Cardiac muscle cell (in vitro differentiated cells and primary cell): Measurements from ENCODE around the gene DDX6. TPM values are rescaled to one million over a fixed set of nuclear protein-coding genes. Genes with fewer than 3 reads are reported as not detected.
A peak's percentile ranks its signal among the peaks of the same experiment; 100 is the strongest.
"Not testable (repeated sequence)": the region's sequence is repeated elsewhere in the genome, so short reads cannot be mapped to it uniquely, and the experiment has no call there.

Experiments used
- DNase-seq, 2 donors: peaks; one replicate each; pipeline versions ENCODE4 v3.0.0 to v3.0.0-alpha.2; 2010 to 2017; ENCODE audit warnings: low read depth in 1 of 2, low spot score in 1 of 2
- H3K27ac ChIP-seq: fragments of 200-600 bp; sonication (generic); 2 replicates; pipeline ENCODE4 v1.5.1; 2016
- H3K27me3 ChIP-seq: fragments of 200-600 bp; sonication (generic); 2 replicates; pipeline ENCODE4 v1.6.0; 2016; ENCODE audit warnings: control low read depth
- H3K36me3 ChIP-seq: fragments of 200-600 bp; sonication (generic); 2 replicates; pipeline ENCODE4 v1.5.1; 2016; ENCODE audit warnings: control low read depth
- H3K4me1 ChIP-seq: fragments of 200-600 bp; sonication (generic); 2 replicates; pipeline ENCODE4 v1.8.1; 2017; ENCODE audit warnings: low read depth, mild to moderate bottlenecking, mixed run types
- H3K4me3 ChIP-seq: fragments of 200-600 bp; sonication (generic); 2 replicates; pipeline ENCODE4 v1.5.1; 2016; ENCODE audit warnings: mild to moderate bottlenecking
- H3K9me3 ChIP-seq: fragments of 200-600 bp; sonication (generic); 2 replicates; pipeline ENCODE4 v1.5.1; 2017; ENCODE audit warnings: low read depth, mild to moderate bottlenecking, control low read depth
- CTCF ChIP-seq: IDR thresholded peaks from 2 replicates; pipeline ENCODE4 v1.5.1; 2012; ENCODE audit warnings: low read depth, mild to moderate bottlenecking, low read length
- polyA plus RNA-seq: library from polyadenylated mRNA; unstranded; fragments of >200 nt; fragmentation: Nextera tagmentation; extraction: Ambion mirVana; gene quantifications from 2 replicates; pipeline ENCODE4 v1.2.1, GENCODE V29; 2016
- total RNA-seq: library from RNA; depleted of rRNA; stranded (reverse); fragments of >200 nt; gene quantifications from 2 replicates; pipeline ENCODE4 v1.2.3, GENCODE V29; 2016

DDX6 gene
- total and polyA plus RNA-seq, 2 experiments from 2014 or later: 27.4 to 113 TPM

DNA sequence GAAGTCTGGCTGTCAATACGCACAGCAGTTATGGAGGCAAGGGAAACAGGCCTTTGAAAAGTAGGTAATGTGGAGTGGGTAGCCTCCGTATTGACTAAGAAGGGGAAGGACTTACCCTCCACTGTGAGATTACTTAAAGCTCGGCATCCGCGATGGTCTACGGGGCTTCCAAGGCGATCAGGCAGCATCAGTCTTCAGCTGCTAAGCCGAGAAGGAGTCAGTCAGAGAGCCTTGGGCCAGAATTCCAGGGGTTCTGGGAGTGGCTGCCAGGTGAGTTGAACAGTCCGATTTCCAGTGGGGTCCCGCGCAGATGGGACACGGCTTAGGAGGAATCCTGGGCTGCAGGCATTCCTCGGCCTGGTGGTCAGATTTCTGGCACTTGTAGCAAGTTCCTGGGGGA lies 70.9 kb downstream of the DDX6 start:
- H3K36me3 ChIP-seq, H3K4me1 ChIP-seq, H3K27ac ChIP-seq, DNase-seq, H3K27me3 ChIP-seq, H3K4me3 ChIP-seq, H3K9me3 ChIP-seq: not testable (repeated sequence)

GRCh38 chr11:118718562-118718961 lies 72.4 kb downstream of the DDX6 start:
- not testable (repeated sequence) for H3K27me3 ChIP-seq, H3K9me3 ChIP-seq, H3K27ac ChIP-seq, H3K36me3 ChIP-seq, H3K4me3 ChIP-seq, H3K4me1 ChIP-seq, DNase-seq

DNA sequence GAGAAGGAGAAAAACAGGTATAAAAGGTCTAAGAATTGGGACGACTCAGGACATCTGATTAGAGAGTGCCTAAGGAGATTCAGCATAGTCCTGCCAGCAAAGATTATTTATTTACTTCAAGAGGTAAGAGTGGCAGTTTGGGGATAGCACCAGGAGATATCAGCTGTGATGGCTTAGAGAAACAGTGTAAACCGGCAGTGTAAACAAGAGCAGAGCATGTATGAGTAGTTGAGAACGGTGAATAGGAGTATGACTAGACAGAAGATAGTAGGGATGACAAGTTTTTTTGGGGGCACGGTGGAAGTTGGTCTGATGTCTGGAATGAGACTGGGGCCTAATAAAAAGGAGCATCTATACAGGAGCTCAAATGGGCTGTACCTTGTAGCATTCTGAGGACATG lies 73.2 kb downstream of the DDX6 start:
- not testable (repeated sequence) for DNase-seq, H3K4me1 ChIP-seq, H3K36me3 ChIP-seq, H3K27ac ChIP-seq, H3K27me3 ChIP-seq, H3K4me3 ChIP-seq, H3K9me3 ChIP-seq

DNA sequence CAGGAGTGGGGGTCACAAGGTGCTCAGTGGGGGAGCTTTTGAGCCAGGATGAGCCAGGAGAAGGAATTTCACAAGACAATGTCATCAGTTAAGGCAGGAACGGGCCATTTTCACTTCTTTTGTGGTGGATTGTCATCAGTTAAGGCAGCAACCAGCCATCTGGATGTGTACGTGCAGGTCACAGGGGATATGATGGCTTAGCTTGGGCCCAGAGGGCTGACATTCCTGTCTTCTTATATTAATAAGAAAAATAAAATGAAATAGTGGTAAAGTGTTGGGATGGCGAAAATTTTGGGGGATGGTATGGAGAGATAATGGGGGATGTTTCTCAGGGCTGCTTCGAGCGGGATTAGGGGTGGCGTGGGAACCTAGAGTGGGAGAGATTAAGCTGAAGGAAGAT lies 73.7 kb downstream of the DDX6 start:
- not testable (repeated sequence) for H3K27me3 ChIP-seq, H3K36me3 ChIP-seq, H3K9me3 ChIP-seq, H3K4me1 ChIP-seq, DNase-seq, H3K4me3 ChIP-seq, H3K27ac ChIP-seq

GRCh38 chr11:118715837-118716260 lies 75.1 kb downstream of the DDX6 start:
- no peak overlapping the region for H3K4me3 ChIP-seq
- peak in 1 of 2 donors; percentile 30 for DNase-seq
- peaks cover 10% of the 10 kb centered on the region for H3K4me1 ChIP-seq
- H3K27ac ChIP-seq: peak overlapping the region; percentile 40
- H3K27me3 ChIP-seq: no peaks in the 10 kb centered on the region
- H3K36me3 ChIP-seq: no peaks in the 10 kb centered on the region
- no peak for TF ChIP-seq CTCF
- no peaks in the 10 kb centered on the region for H3K9me3 ChIP-seq

DNA sequence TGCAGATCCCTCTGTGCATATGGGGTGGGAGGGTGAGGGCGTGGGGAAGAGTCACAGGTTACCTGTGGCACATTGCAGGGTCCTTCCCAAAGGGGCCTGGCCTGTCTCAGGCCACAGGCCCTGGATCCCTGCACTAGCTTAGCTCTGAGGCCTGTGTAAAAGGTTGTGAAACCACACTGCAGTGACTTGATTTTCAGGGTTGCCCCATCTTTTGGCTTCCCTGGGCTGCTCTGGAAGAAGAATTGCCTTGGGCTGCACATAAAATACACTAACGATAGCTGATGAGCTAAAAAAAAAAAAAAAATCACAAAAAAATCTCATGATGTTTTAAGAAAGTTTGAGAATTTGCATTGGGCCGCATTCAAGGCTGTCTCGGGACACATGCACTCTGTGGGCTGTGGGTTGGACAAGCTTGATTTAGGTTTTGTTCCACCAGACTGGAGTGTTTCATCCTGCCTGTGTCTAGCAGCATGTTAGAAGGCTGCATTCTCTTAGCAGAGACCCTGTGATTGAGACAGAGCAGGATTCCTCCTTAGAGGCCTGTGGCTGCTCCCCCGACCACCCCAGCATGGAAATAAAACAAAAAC lies 75.6 kb downstream of the DDX6 start:
- H3K36me3 ChIP-seq: no peaks in the 10 kb centered on the region
- TF ChIP-seq CTCF: no peak
- DNase-seq: peak; percentile 10 to 54
- H3K4me1 ChIP-seq: peaks cover 10% of the 10 kb centered on the region
- no peak overlapping the region for H3K4me3 ChIP-seq
- H3K27ac ChIP-seq: peak overlapping the region; percentile 40
- no peaks in the 10 kb centered on the region for H3K9me3 ChIP-seq
- no peaks in the 10 kb centered on the region for H3K27me3 ChIP-seq

- no peaks in the 10 kb centered on the region for H3K27me3 ChIP-seq
- no peak for TF ChIP-seq CTCF
- H3K4me1 ChIP-seq: peaks cover 10% of the 10 kb centered on the region
- no peak for DNase-seq
- peak overlapping the region; percentile 40 for H3K27ac ChIP-seq
- H3K9me3 ChIP-seq: no peaks in the 10 kb centered on the region
- no peak overlapping the region for H3K4me3 ChIP-seq
- no peaks in the 10 kb centered on the region for H3K36me3 ChIP-seq
Measured at GRCh38 chr11:118714816-118715215, 76.1 kb downstream of the DDX6 start.

GRCh38 chr11:118714416-118714815 lies 76.5 kb downstream of the DDX6 start:
- H3K4me1 ChIP-seq, H3K36me3 ChIP-seq, H3K4me3 ChIP-seq, H3K9me3 ChIP-seq, DNase-seq, H3K27me3 ChIP-seq, H3K27ac ChIP-seq: not testable (repeated sequence)
